ENCODE results near the gene SGSM2.
A peak's percentile ranks its signal among the peaks of the same experiment; 100 is the strongest.

The SGSM2 gene

DNA sequence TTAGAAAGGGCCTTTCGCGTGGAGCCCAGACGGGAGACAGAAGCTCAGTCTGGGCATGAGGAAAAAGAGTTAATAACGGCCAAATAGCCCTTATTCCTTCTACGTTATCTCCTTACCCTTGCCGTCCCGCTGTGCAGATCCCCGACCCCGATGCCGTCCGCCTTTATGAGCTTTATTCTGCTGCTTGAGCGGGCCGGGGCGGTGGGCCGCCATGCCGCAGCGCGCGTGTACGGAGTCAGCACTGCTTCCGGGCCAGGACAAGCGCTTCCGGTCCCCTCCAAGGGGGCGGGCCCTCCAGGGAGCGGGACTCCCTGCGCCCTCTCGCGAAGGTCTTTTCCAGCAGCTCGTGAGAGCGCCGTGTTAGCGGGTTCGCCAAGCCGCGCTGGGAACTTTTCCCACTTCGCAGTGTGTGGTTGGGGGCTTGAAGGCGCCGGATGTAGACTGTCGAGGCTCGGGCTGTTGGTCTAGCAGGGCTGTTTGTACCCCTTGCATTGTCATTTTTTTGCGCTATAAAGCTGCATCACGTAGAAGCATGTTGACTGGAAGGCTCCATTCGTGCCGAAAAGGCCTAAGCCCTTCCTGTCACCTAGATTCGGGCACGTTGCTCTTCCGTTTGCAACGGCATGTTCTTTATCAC lies 968 bp upstream of the SGSM2 start, which contains the start of gene TSR1:
Gene TSR1 (minus strand): TSS at position 243 of the 637 bp plus-strand sequence. CDS start 30 bp downstream, at position 213.
- DNase-seq, result peak; percentile 89

GRCh38 chr17:2337544-2338314 lies 428 bp downstream of the SGSM2 start:
- peak; percentile 68 for DNase-seq

GRCh38 chr17:2338315-2338657 lies 985 bp downstream of the SGSM2 start:
- DNase-seq, result no peak

- no peak for DNase-seq
These were observed 6.1 kb downstream of the SGSM2 start for GRCh38 chr17:2343421-2343820.

DNA sequence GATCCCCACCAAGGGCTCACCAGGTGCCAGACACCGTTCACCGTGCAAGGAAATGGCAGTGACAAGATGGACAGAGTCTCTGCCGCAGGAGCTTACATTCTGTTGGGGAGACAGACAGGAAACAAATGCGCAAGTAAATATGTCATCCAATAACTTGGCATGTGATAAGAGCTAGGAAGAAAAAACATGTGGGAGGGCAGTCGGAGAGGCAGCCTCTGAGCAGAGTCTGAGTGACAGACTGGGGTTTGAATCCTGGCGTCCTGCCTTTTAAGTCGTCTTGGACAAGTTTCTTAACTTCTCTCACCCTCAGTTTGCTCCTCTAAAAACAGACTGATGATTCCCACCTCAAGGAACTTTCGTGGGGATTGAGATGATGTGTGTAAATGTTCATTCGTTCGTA lies 7.2 kb downstream of the SGSM2 start:
- no peak for DNase-seq

GRCh38 chr17:2346475-2346874 lies 9.2 kb downstream of the SGSM2 start:
- DNase-seq, result no peak

GRCh38 chr17:2347805-2348685 lies 10.7 kb downstream of the SGSM2 start:
- DNase-seq, result no peak

- no peak for DNase-seq
These were observed 14.0 kb downstream of the SGSM2 start for GRCh38 chr17:2351269-2351668.

DNA sequence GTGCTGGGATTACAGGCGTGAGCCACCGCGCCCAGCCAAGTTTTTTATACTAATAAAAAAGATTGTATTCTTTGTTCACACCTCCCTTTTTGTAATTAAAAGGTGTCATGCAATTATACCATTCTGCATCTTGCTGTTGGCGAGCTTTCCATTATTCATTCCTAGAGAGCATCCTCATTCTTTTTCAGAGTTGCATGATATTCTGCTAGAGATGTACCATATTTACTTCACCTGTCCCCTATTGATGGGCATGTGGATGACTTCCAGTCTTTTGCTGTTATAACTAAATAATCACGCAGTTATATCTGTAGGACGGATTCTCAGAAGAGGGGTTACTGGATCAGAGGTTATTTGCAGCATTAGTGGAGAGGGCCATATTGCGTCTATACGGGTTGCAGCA lies 17.0 kb downstream of the SGSM2 start:
- DNase-seq, result no peak

- no peak for DNase-seq
These were observed 19.9 kb downstream of the SGSM2 start for GRCh38 chr17:2357237-2357636.

GRCh38 chr17:2357931-2358434 lies 20.7 kb downstream of the SGSM2 start:
- no peak for DNase-seq

GRCh38 chr17:2361010-2361760 lies 23.9 kb downstream of the SGSM2 start:
- DNase-seq, result no peak

DNA sequence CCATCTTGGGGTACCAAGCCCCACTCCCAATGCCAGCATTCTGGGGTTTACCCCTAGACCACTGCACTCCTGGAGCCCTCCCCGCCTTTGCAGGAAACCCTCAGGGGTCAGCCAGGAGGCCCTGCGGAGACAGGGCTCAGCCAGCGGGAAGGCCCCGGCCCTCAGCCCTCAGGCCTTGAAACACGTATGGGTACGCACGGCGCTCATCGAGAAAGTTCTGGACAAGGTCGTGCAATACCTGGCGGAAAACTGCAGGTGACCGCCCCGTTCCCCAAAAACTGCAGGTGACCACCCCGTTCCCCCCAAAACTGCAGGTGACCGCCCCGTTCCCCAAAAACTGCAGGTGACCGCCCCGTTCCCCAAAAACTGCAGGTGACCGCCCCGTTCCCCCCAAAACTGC lies 24.7 kb downstream of the SGSM2 start:
- no peak for DNase-seq

GRCh38 chr17:2362416-2362815 lies 25.1 kb downstream of the SGSM2 start:
- DNase-seq, result no peak

DNA sequence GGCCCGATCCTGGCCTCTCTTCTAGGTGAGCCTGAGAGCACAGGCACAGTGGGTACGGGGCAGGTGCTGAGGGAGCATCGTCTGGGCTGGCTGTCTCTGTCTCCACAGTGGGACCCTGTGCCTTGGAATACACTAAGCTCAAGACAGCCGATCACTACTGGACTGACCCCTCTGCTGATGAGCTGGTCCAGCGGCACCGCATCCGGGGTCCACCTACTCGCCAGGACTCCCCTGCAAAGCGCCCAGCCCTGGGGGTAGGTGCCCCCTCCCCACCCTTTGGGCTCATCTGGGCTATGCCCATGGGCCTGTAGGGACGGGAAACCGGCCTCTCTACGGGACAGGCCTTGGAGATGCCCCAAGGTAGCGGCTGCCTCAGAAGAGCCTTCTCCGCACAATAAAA lies 25.6 kb downstream of the SGSM2 start:
- no peak for DNase-seq

DNA sequence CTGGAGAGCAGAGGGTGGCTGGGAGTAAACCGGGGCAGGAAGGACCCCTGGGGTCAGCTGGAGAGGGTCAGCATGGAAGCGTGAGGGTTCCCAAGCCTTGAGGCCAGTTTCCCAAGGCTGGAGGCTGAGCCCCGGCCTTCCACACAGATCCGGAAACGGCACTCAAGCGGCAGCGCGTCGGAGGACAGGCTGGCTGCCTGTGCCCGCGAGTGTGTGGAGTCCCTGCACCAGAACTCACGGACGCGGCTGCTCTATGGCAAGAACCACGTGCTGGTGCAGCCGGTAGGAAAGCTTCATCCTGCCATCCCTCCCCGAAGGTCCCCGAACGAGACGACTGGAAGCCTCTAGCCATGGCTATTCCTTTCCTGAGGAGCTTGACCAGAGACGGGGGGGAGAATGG lies 26.0 kb downstream of the SGSM2 start:
- no peak for DNase-seq

- no peak for DNase-seq
These were observed 26.8 kb downstream of the SGSM2 start for GRCh38 chr17:2363851-2364762.

DNA sequence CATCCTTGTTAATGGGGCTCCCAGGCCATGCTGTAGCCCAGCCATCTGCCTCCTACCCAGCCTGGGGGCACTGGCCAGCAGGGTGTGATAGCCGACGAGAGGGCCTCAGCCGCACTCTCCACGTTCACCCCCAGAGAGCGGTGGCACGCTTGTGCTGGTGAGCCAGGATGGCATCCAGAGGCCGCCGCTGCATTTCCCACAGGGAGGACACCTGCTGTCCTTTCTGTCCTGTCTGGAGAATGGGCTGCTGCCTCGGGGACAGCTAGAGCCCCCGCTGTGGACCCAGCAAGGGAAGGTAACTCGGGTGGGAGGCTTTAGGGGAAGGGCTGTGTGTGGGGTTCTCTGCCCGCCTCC lies 27.4 kb downstream of the SGSM2 start:
- DNase-seq, result no peak

- DNase-seq, result no peak
These were observed 27.8 kb downstream of the SGSM2 start for GRCh38 chr17:2365132-2365531.

DNA sequence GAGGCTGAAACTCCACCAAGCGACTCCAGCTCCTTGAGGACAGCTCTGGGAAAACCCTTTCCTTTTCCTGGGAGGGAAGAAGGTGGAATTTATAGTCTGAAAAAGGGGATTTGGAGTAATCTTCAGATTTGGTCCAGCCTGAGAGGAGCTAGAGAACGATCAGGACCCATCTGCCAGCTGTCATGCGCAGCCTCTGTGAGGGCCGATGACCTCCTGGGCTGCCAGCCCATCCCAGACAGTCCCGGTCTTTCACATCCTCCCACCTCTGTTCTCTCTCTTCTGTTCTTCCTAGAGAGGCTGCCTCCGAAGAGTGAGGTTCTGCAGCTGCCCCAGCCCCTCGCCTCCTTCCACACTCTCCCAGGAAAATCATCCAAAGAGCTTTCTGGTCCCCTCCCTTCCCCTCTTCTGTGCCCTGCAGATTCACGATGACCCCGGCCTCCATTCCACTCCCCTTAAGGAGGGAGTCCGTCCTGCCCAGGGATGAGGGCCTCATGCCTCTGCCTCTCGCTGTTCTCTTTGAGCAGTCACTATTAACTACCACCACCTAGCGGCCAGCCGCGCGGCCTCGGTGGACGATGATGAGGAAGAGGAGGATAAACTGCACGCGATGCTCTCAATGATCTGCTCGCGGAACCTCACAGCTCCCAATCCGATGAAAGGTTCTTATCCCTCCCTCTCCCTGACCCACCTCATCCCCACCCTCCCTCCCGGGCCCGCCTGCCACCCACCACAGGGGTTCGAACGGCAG lies 29.6 kb downstream of the SGSM2 start:
- DNase-seq, result no peak

DNA sequence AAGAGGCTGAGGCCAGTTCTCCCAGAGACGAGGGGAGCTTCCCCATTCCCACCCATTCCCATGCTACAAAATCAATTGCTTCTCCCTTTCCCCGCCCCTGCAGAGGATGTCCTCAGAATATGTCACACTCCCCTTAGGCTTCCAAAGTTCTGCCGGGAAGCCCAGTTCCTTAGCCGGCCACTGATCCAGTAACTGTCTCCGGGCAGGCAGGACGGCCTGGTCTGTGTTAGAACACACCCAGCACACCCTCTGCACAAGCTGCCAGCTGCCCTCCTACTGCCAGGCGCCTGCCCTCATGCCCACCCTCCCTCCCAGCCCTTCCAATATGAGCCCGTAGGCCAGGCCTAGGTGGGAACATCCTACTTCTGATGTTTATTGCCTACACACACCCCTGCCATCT lies 31.1 kb downstream of the SGSM2 start:
- DNase-seq, result no peak

All from activated CD4-positive, CD25-positive, alpha-beta regulatory T cell treated with anti-CD3 and anti-CD28 coated beads, Interleukin-2, amount 50 U/mL, for 72 hours (primary cell).